Mesodermal cell (in vitro differentiated cells): ENCODE measurements around the gene CCDC137.

ENCODE experiments used
- H3K27ac ChIP-seq: 2 replicates; pipeline ENCODE4 v1.7.0; 2013; ENCODE audit warnings: mild to moderate bottlenecking, low read depth, low read length, moderate library complexity; ENCODE audit not compliant: severe bottlenecking
- H3K36me3 ChIP-seq: 2 replicates; pipeline ENCODE4 v1.7.1; 2013; ENCODE audit warnings: mild to moderate bottlenecking, low read length, moderate library complexity; ENCODE audit not compliant: control insufficient read depth, insufficient read depth
- H3K4me1 ChIP-seq: one replicate; pipeline ENCODE4 v1.7.1; 2013; ENCODE audit warnings: mild to moderate bottlenecking, low read length; ENCODE audit not compliant: insufficient read depth, control insufficient read depth, poor library complexity, severe bottlenecking
- H3K4me3 ChIP-seq: 2 replicates; pipeline ENCODE4 v1.7.0; 2013; ENCODE audit warnings: low read length, control low read depth, mild to moderate bottlenecking; ENCODE audit not compliant: insufficient read depth, poor library complexity, severe bottlenecking; ENCODE audit errors: extremely low read depth
- H3K9me3 ChIP-seq: 2 replicates; pipeline ENCODE4 v1.7.1; 2013; ENCODE audit warnings: mild to moderate bottlenecking, low read length, moderate library complexity; ENCODE audit not compliant: control insufficient read depth
- WGBS, 2 experiments: methylation state at CpG; one replicate each; pipeline ENCODE4 v1.1.5; 2013; ENCODE audit warnings: missing lambda C conversion rate in 2 of 2; ENCODE audit not compliant: insufficient coverage in 2 of 2; 5-methylcytosine and 5-hydroxymethylcytosine counted together

Gene CCDC137

DNA sequence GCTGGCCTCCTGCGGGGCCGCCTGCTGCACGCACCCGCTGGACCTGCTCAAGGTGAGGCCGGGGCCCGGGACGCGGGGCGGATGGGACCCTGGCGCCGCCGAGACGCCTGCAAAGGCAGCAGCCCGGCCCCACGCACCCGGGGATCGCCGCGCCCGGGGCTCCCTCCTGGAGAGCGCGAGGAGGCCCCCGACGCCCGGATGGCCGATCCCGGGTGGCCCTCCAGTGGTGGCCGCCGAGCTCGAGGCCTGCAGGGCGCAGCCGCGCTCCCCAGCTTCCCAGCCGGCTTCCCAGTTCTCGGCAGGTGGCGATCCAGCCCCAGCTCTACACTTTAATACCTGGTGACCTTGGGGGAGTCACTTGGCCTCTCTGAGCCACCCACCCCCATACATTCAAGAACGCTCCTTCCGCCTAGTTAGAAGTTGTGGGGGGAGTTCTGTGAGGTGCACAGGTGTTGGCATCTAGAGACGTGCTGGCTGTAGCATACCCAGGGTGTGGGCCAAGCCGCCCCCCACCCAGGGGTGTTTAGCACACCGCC, 46.0 kb downstream of the CCDC137 start:
- Histone ChIP-seq H3K4me1 (peaks cover 30% of the 10 kb centered on the region), H3K36me3 (peaks cover 13% of the 10 kb centered on the region), H3K27ac (no peak overlapping the region), H3K4me3 (peak overlapping the region; percentile 64), H3K9me3 (no peaks in the 10 kb centered on the region)
- 3 to 4% methylated on average over 33 to 34 of the region's 41 CpGs for WGBS, 2 experiments

DNA sequence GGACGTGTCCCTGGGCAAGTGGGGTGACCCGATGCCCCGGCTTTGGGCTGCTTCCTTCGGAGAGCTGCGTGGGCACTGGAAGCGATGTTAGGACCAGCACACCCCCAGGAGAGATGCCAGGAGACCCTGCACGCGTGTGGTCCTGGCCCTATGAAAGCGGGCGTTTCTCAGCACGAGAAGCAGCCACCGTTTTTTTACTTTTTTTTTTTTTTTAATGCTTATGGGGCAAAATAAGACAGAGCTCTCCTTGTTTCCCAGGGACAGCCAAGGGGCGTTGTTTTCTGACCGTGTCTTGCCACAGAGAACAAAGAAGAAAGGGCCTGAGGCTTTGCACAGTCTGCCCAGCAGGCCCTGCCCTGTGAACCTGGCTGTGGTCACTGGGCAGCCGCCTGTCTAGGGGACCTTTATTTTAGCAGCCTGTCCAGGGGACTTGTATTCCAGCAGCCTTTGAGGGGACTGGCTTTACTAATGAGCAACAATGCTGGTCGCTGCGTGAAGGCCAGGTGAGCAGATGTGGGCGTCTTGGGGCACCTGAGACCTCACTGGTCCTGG, 46.5 kb downstream of the CCDC137 start:
- Histone ChIP-seq H3K27ac (no peak overlapping the region), H3K4me1 (peaks cover 30% of the 10 kb centered on the region), H3K36me3 (peaks cover 13% of the 10 kb centered on the region), H3K4me3 (peak overlapping the region; percentile 64), H3K9me3 (no peaks in the 10 kb centered on the region)
- WGBS, 2 experiments, result 56 to 67% methylated on average over 14 to 18 of the region's 18 CpGs

- peaks cover 30% of the 10 kb centered on the region for H3K4me1 ChIP-seq
- no peak overlapping the region for H3K27ac ChIP-seq
- peaks cover 10% of the 10 kb centered on the region for H3K36me3 ChIP-seq
- peak overlapping the region; percentile 5 for H3K4me3 ChIP-seq
- no peaks in the 10 kb centered on the region for H3K9me3 ChIP-seq
- 76 to 84% methylated on average over 32 to 34 of the region's 36 CpGs for WGBS, 2 experiments
These were observed 47.2 kb downstream of the CCDC137 start for GRCh38 chr17:81713556-81714411.

- H3K4me3 ChIP-seq, result no peak overlapping the region
- peaks cover 10% of the 10 kb centered on the region for H3K36me3 ChIP-seq
- H3K4me1 ChIP-seq, result peaks cover 30% of the 10 kb centered on the region
- 96 to 97% methylated on average over 26 to 27 of the region's 39 CpGs for WGBS, 2 experiments
- H3K9me3 ChIP-seq, result no peaks in the 10 kb centered on the region
- H3K27ac ChIP-seq, result no peak overlapping the region
These were observed 48.0 kb downstream of the CCDC137 start for GRCh38 chr17:81714412-81715106.

GRCh38 chr17:81715107-81715871, 48.8 kb downstream of the CCDC137 start:
- no peak overlapping the region for H3K4me3 ChIP-seq
- peaks cover 28% of the 10 kb centered on the region for H3K4me1 ChIP-seq
- WGBS, 2 experiments, result 93 to 95% methylated on average over 27 to 28 of the region's 32 CpGs
- no peaks in the 10 kb centered on the region for H3K9me3 ChIP-seq
- H3K36me3 ChIP-seq, result peaks cover 10% of the 10 kb centered on the region
- H3K27ac ChIP-seq, result no peak overlapping the region

DNA sequence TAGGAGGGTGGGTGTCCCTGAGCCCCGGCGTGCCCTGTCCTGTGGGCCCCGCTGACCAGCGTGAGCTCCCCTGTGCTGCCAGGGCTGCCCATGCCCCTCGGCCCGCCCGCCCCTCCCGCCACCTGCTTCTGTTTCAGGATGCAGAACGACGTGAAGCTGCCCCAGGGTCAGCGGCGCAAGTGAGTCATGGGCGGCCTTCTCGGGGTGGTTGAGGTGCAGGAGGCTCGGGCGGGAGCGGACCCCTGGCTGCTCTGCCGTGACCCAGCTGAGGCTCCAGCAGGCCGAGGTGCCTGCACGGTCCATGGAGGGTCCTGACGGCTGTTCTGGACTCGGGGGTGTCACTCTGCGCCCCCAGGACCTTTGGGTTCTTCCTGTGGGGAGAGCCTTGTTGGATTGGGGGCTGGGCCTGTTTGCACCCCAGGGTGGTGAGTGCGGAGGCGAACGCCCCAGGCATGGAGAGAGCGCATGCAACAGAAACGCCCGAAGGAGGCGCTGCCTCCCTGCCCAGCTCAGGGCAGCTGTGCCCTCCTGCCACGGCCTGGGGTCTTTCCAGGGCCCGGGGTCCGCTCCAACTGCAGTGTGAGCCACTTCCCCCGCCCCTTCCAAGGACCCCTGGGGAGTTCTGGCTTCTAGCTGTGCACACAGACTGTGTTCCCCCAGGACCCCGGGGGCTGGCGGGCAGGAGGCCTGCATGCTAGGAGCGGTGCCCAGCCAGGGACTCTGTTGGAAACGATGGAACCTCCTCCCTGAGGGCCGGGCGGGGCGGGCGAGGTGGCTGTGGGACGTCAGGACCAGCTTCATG, 49.5 kb downstream of the CCDC137 start:
- H3K4me3 ChIP-seq, result no peak overlapping the region
- H3K9me3 ChIP-seq, result no peaks in the 10 kb centered on the region
- peaks cover 10% of the 10 kb centered on the region for H3K36me3 ChIP-seq
- H3K27ac ChIP-seq, result no peak overlapping the region
- H3K4me1 ChIP-seq, result peaks cover 21% of the 10 kb centered on the region
- 92 to 96% methylated on average over 33 to 40 of the region's 43 CpGs for WGBS, 2 experiments

GRCh38 chr17:81716674-81716996, 50.1 kb downstream of the CCDC137 start:
- no peak overlapping the region for H3K4me3 ChIP-seq
- H3K36me3 ChIP-seq, result peaks cover 10% of the 10 kb centered on the region
- WGBS, 2 experiments, result 96 to 97% methylated on average over 11 to 12 of the region's 12 CpGs
- no peaks in the 10 kb centered on the region for H3K9me3 ChIP-seq
- H3K4me1 ChIP-seq, result peaks cover 17% of the 10 kb centered on the region
- H3K27ac ChIP-seq, result no peak overlapping the region

DNA sequence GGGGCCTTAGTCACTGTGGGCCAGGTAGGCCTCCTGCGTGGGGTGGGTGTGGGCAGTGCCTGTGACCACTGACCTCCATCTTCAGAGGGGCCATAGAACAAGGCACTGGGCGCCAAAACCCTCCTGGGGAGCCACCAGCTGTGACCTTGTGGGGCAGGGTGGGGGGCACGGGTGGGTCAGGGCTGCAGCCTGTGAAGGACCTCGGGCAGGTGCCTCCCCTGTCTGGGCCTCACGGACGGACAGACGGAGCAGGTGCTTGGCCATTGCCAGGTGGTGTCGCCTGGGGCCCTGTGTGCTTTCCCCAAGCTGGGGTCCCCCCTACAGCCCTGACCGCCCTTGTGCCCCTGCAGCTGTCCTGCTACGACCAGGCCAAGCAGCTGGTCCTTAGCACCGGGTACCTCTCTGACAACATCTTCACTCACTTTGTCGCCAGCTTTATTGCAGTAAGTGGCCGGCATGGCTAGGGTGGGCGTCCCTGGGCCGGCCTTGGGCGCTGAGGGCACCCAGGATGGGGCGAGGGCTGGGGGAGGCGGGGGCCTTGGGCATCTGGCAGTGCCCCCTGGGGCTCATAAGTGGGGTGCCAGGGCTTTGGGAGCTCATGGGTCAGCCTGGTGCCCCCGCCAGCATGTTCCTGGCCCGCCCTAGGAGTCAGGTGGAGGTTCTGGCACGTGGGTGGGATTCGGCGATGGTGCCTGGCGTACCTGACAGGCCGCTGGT, 50.7 kb downstream of the CCDC137 start:
- H3K36me3 ChIP-seq, result peaks cover 10% of the 10 kb centered on the region
- H3K27ac ChIP-seq, result no peak overlapping the region
- WGBS, 2 experiments, result 91 to 97% methylated on average over 24 to 25 of the region's 25 CpGs
- H3K4me1 ChIP-seq, result peaks cover 17% of the 10 kb centered on the region
- no peaks in the 10 kb centered on the region for H3K9me3 ChIP-seq
- no peak overlapping the region for H3K4me3 ChIP-seq

DNA sequence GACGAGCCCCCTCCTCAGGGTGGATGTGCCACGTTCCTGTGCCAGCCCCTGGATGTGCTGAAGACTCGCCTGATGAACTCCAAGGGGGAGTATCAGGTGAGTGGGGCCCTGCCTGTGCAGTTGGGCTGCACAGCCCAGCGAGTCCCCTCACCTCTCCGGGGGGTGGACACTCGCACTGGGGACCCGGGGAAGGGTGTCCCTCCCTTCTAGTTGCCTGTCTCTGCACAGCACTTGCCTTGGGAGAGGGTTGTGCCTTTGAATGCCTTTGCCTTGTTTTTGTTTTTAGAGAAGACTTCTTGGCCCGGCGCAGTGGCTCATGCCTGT, 51.2 kb downstream of the CCDC137 start:
- Histone ChIP-seq H3K4me1 (peaks cover 16% of the 10 kb centered on the region), H3K4me3 (no peak overlapping the region), H3K27ac (no peak overlapping the region), H3K36me3 (peaks cover 10% of the 10 kb centered on the region), H3K9me3 (no peaks in the 10 kb centered on the region)
- WGBS, 2 experiments, result 94 to 100% methylated on average over 8 to 9 of the region's 9 CpGs
